NCI-H2196 treated with DMSO at 0.1 percent for 48 hours (cell line): ENCODE results near the gene WSCD2.

Source experiments
- DNase-seq: peaks from one replicate; lab custom pipeline; 2025; ENCODE audit not compliant: unreplicated experiment; lab: John Stamatoyannopoulos, UW

WSCD2 gene

GRCh38 chr12:108231109-108231905, 102.2 kb downstream of the WSCD2 start:
- no peak for DNase-seq

GRCh38 chr12:108231909-108232434, 102.9 kb downstream of the WSCD2 start:
- no peak for DNase-seq

- DNase-seq, result peak; percentile 72
Measured at GRCh38 chr12:108232565-108232964, 103.5 kb downstream of the WSCD2 start.

DNA sequence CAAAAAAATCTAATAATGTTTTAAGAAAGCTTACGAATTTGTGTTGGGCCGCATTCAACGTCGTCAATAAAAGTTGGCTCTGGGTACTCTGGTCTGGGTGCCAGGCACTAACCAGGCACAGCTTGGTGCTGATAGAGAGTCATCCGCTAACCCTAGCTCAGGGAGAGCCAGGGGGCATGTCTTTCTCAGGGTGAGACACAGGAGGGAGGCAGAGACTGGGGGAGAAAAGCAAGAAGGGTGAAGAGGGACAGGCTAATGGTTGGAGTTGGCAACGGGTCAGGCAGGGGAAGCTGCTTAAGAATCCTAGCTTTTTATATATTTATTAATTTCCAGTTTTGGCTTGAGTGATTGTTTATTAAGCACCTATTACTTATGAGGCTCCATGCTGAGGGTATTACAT, 105.1 kb downstream of the WSCD2 start:
- no peak for DNase-seq

GRCh38 chr12:108235197-108235984, 106.3 kb downstream of the WSCD2 start:
- no peak for DNase-seq

- no peak for DNase-seq
Measured at GRCh38 chr12:108235985-108236263, 106.8 kb downstream of the WSCD2 start.

GRCh38 chr12:108236366-108236765, 107.3 kb downstream of the WSCD2 start:
- no peak for DNase-seq

GRCh38 chr12:108237272-108237671, 108.2 kb downstream of the WSCD2 start:
- DNase-seq, result no peak

DNA sequence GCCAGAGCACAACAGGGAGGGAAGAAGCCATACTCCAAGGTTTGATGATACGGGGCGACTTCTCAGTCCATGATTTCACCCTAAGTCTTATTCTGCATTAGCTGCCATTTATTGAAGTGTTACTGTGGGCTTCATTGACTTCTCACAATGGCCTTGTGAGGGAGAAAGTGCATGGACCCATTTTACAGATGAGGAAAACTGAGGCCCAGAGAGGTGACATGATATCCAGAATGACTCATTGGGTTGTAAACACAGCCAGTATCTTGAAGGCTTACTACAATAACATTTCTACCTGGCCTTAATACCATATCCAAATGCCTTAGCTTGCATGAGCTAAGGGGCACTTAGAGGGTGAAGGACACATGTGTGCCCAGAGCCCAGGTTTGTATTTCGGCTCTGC, 109.4 kb downstream of the WSCD2 start:
- DNase-seq, result no peak

DNA sequence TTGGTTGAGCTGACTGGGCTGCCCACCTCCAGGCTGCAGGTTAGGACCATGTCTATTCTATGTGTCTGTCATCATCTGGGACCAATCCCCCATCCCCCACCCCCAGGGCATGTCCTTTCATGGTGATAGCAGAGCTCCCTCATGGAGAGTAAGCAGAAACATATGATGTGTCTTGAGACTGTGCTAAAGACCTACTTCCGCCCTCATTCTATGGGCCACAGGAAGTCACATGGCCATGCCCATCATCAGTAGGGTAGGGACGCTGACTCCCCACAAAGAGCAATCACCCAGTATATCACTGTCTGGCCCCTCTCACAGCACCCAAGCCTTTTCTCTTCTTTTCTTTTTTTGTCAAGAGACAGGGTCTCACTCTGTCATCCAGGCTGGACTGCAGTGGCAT, 110.3 kb downstream of the WSCD2 start:
- no peak for DNase-seq

- DNase-seq, result no peak
Measured at GRCh38 chr12:108240027-108240785, 111.1 kb downstream of the WSCD2 start.

DNA sequence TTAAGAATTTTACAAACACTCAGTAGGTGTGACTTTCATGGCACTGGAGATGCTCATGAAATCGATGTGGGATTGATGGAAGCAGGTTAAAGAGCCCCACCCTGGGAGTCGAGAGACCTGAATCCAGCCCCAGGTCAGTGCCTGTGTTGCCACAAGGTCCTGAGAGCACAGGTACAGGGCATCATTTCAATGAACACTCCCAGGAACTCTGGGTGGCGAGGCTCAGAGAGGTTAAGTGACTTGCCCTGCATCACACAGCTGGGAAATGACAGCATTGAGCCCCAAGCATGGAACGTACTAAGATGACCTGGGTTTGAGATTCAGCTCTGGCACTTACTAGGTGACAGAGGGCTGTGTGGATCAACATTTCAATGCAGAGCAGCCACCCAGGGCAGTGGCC, 111.8 kb downstream of the WSCD2 start:
- DNase-seq, result no peak

GRCh38 chr12:108241986-108242703, 113.1 kb downstream of the WSCD2 start:
- no peak for DNase-seq

DNA sequence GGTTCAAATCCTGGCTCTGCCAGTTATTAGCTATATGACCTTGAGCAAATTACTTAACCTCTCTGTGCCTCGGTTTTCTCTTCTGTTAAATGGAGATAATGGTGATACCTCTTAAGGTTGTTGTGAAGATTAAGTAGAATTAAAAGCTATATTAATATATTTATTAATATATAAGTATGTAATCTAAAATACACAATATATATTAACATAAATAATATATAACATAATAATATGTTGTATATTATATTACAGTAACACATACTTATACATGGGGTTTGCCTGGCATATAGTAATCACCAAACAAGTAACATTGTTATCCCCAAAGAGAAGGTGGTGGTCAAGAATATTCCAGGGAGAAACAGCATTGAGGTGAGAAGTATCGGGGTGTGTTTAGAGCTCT, 118.0 kb downstream of the WSCD2 start:
- no peak for DNase-seq

- DNase-seq, result no peak
Measured at GRCh38 chr12:108248011-108248410, 118.9 kb downstream of the WSCD2 start.

- DNase-seq, result no peak
Measured at GRCh38 chr12:108252523-108252922, 123.4 kb downstream of the WSCD2 start.

GRCh38 chr12:108253540-108253939, 124.5 kb downstream of the WSCD2 start:
- DNase-seq, result peak; percentile 13

DNA sequence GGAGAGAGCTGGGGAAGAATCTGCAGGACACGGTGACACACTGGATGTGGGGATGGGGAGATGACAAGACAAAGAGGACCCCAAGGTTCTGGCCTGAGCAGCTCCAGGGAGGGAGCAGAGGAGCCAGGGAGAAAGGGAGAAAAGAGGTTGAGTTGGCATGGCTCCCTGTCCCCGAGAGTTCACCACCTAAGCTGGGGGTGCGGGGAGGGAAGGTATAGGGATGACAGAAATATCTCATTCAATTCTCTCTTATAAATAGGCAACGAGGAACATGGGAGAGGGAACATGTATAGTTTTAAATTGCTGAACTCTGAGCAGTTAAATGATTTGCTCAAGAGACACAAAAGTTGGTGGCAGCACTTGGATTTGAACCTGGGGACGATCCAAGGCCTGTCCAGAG, 124.9 kb downstream of the WSCD2 start:
- no peak for DNase-seq

DNA sequence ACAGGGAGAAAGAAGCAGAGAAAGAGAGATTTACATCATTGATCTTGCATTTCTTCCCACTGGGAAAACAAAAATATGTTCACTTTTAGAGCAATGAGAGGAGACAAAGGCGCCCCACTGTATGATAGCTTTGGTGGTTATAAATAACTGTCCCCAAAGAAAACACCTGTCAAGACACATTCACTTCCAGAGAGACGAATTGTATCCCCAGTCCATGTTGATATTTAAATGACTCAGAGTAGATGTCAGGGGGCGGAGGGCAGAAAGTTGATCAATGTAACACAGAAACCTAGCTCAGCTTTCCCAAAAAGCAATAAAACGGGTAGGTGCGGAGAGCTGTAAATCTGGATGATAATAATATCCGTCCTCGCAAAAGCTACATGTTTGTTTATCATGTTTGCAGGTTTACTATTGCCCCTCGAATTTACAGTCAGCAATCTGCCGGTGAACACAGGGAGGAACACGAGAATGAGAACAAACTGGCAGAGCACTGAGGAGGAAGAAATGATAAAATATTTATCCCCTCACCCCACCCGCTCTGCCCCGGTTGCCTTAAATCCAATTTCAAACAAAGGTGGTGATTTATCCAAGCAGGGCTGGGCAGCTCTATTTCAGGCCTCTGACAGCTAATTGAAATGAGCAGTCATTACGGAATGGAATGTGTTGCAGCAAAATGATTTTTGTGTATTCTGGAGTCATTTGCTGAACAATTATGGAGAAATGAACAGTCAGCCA, 125.6 kb downstream of the WSCD2 start:
- DNase-seq, result no peak

- no peak for DNase-seq
Measured at GRCh38 chr12:108255252-108255602, 126.1 kb downstream of the WSCD2 start.
